OCI-LY1 (cell line): ENCODE data around the gene SNRNP200.

Experiments used
- H2AFZ ChIP-seq: fragments of 200-600 bp; sonication (generic), shearing (Covaris generic); 2 replicates; pipeline ENCODE4 v1.6.0; 2014; ENCODE audit warnings: antibody characterized with exemption, mild to moderate bottlenecking, low read length
- H3F3A ChIP-seq: fragments of 200-600 bp; sonication (generic), shearing (Covaris generic); 2 replicates; pipeline ENCODE4 v1.6.0; 2014; ENCODE audit warnings: mild to moderate bottlenecking, antibody characterized with exemption, low read length, moderate library complexity; ENCODE audit not compliant: insufficient read depth
- H3K27ac ChIP-seq: fragments of 200-600 bp; sonication (generic); 2 replicates; pipeline ENCODE4 v1.5.1; 2014; ENCODE audit warnings: low read length, mixed run types, mild to moderate bottlenecking, low read depth; ENCODE audit not compliant: poor library complexity, severe bottlenecking
- H3K27me3 ChIP-seq: fragments of 200-600 bp; sonication (generic); 2 replicates; pipeline ENCODE4 v1.6.0; 2014; ENCODE audit warnings: antibody characterized with exemption, mild to moderate bottlenecking, low read length, moderate library complexity; ENCODE audit not compliant: insufficient read depth
- H3K36me3 ChIP-seq: fragments of 200-600 bp; sonication (generic); 2 replicates; pipeline ENCODE4 v1.6.1; 2014; ENCODE audit warnings: mild to moderate bottlenecking, antibody characterized with exemption, low read length, moderate library complexity, mixed read lengths; ENCODE audit not compliant: insufficient read depth
- H3K4me1 ChIP-seq: fragments of 200-600 bp; sonication (generic); 2 replicates; pipeline ENCODE4 v1.5.1; 2014; ENCODE audit warnings: mild to moderate bottlenecking, low read length, moderate library complexity; ENCODE audit not compliant: insufficient read depth, severe bottlenecking
- H3K4me2 ChIP-seq: fragments of 200-600 bp; sonication (generic), shearing (Covaris generic); 2 replicates; pipeline ENCODE4 v1.6.1; 2014; ENCODE audit warnings: low read length
- H3K4me3 ChIP-seq: fragments of 200-600 bp; sonication (generic); 2 replicates; pipeline ENCODE4 v1.5.1; 2014; ENCODE audit warnings: low read length, low read depth, mild to moderate bottlenecking, mixed read lengths; ENCODE audit not compliant: poor library complexity, severe bottlenecking
- H3K79me2 ChIP-seq: fragments of 200-600 bp; shearing (Covaris generic); 2 replicates; pipeline ENCODE4 v1.6.1; 2016; ENCODE audit warnings: mixed run types, low read length, mixed read lengths; ENCODE audit not compliant: insufficient read depth
- H3K9ac ChIP-seq: fragments of 200-600 bp; sonication (generic), shearing (Covaris generic); 2 replicates; pipeline ENCODE4 v1.6.1; 2014; ENCODE audit warnings: mild to moderate bottlenecking, low read length, mixed read lengths
- H3K9me2 ChIP-seq: fragments of 200-600 bp; sonication (generic), shearing (Covaris generic); 2 replicates; pipeline ENCODE4 v1.6.1; 2014; ENCODE audit warnings: low read depth, mild to moderate bottlenecking, low read length, mixed read lengths
- H3K9me3 ChIP-seq: fragments of 200-600 bp; shearing (Covaris generic); 2 replicates; pipeline ENCODE4 v1.6.1; 2014; ENCODE audit warnings: low read length, mixed read lengths
- H4K20me1 ChIP-seq: fragments of 200-600 bp; sonication (generic), shearing (Covaris generic); 2 replicates; pipeline ENCODE4 v1.6.0; 2016; ENCODE audit warnings: mild to moderate bottlenecking, low read length; ENCODE audit not compliant: insufficient read depth
- EZH2 ChIP-seq: fragments of 200-600 bp; sonication (generic), shearing (Covaris generic); IDR thresholded peaks from 2 replicates; pipeline ENCODE4 v1.8.0; 2017; ENCODE audit warnings: borderline replicate concordance, mixed run types, mild to moderate bottlenecking, antibody characterized with exemption, low read length, moderate library complexity, mixed read lengths
- TF ChIP-seq, protein P1 (sequence below): fragments of 200-600 bp; sonication (generic), shearing (Covaris generic); IDR thresholded peaks from 2 replicates; pipeline ENCODE4 v1.5.1; 2017; ENCODE audit warnings: mild to moderate bottlenecking, antibody characterized with exemption, low read length, moderate library complexity, mixed read lengths

The SNRNP200 gene

DNA sequence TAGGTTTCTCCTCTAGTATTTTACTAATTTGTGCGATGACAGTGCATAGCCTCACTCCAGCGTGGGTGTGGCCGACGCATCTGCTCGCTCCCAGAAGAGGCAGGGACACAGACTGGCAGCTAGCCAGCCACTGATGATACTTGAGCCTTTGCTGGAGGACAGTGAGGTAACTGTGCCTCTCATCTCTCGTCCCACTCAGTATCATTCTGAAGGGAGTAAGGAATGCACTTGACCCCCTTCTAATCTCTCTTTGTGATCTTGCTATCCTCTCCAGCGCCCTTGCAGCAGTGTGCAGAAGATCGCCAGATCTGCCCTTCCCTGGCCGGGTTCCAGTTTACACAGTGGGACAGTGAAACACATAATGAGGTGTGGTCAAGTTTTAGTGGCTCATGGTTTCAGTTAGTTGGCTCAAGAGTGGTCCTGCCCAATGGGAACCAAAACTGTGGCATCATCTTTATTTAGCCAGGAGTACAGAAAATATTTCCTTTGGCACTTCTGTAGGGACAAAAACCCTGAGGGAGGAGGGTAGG is 47.8 kb upstream of the SNRNP200 start:
- Histone ChIP-seq H3K9me2 (no peaks in the 10 kb centered on the region), H3K27me3 (no peaks in the 10 kb centered on the region), H3K79me2 (no peaks in the 10 kb centered on the region), H3K4me1 (no peaks in the 10 kb centered on the region), H3K36me3 (peaks cover 99% of the 10 kb centered on the region), H3K9ac (no peak overlapping the region), H2AFZ (no peak overlapping the region), H3K4me2 (no peak overlapping the region), H4K20me1 (no peaks in the 10 kb centered on the region), H3K9me3 (no peaks in the 10 kb centered on the region), H3K27ac (no peak overlapping the region), H3F3A (no peaks in the 10 kb centered on the region), H3K4me3 (no peak overlapping the region)
- TF ChIP-seq EZH2, result no peak
- TF ChIP-seq, protein P1, sequence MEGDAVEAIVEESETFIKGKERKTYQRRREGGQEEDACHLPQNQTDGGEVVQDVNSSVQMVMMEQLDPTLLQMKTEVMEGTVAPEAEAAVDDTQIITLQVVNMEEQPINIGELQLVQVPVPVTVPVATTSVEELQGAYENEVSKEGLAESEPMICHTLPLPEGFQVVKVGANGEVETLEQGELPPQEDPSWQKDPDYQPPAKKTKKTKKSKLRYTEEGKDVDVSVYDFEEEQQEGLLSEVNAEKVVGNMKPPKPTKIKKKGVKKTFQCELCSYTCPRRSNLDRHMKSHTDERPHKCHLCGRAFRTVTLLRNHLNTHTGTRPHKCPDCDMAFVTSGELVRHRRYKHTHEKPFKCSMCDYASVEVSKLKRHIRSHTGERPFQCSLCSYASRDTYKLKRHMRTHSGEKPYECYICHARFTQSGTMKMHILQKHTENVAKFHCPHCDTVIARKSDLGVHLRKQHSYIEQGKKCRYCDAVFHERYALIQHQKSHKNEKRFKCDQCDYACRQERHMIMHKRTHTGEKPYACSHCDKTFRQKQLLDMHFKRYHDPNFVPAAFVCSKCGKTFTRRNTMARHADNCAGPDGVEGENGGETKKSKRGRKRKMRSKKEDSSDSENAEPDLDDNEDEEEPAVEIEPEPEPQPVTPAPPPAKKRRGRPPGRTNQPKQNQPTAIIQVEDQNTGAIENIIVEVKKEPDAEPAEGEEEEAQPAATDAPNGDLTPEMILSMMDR, result no peak

DNA sequence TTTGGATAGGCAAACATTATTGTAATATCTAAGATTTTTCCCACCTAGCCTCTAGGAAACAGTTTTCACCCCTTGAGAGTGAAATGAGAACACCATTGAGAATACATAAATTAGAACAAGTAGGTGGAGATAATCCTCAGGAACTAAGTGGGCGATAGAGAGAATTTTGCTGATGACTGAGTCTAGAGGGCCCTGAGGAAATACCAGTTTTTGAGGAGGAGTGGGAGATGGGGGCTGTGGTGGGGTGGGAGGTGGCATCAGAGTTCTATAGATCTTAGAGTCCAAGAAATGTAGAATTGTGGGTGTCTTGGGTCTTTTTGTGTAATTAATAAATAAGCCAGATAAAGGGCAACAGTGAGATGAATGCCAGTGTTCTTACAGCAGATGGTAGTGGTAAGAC is 42.0 kb upstream of the SNRNP200 start:
- Histone ChIP-seq H3K4me3 (no peak overlapping the region), H3K79me2 (no peaks in the 10 kb centered on the region), H3K27ac (no peak overlapping the region), H3K27me3 (no peaks in the 10 kb centered on the region), H3K4me2 (no peak overlapping the region), H3K9me2 (no peaks in the 10 kb centered on the region), H3K36me3 (peaks cover 99% of the 10 kb centered on the region), H4K20me1 (no peaks in the 10 kb centered on the region), H3F3A (no peaks in the 10 kb centered on the region), H3K4me1 (peaks cover 12% of the 10 kb centered on the region), H3K9ac (no peak overlapping the region), H2AFZ (no peak overlapping the region), H3K9me3 (no peaks in the 10 kb centered on the region)
- TF ChIP-seq, protein P1, result no peak
- no peak for TF ChIP-seq EZH2

GRCh38 chr2:96345868-96346462 is 40.6 kb upstream of the SNRNP200 start:
- no peak overlapping the region for H3K27ac ChIP-seq
- TF ChIP-seq, protein P1, result no peak
- H3K9me3 ChIP-seq, result no peaks in the 10 kb centered on the region
- H3K27me3 ChIP-seq, result no peaks in the 10 kb centered on the region
- no peak overlapping the region for H3K9ac ChIP-seq
- peaks cover 16% of the 10 kb centered on the region for H3K4me1 ChIP-seq
- no peaks in the 10 kb centered on the region for H3F3A ChIP-seq
- no peak overlapping the region for H3K4me3 ChIP-seq
- peaks cover 7% of the 10 kb centered on the region; the same call in 1 of the 2 replicates for H3K79me2 ChIP-seq
- no peaks in the 10 kb centered on the region for H4K20me1 ChIP-seq
- H3K4me2 ChIP-seq, result no peak overlapping the region
- H3K9me2 ChIP-seq, result no peaks in the 10 kb centered on the region
- peaks cover 99% of the 10 kb centered on the region for H3K36me3 ChIP-seq
- no peak overlapping the region for H2AFZ ChIP-seq
